BLaER1 (cell line): ENCODE measurements around the gene PTPRG.

ENCODE experiments used
- H3K27ac ChIP-seq: shearing (Covaris generic); formaldehyde crosslinking; 2 replicates; pipeline ENCODE4 v1.8.1; 2022
- H3K27me3 ChIP-seq: shearing (Covaris generic); formaldehyde crosslinking; 2 replicates; pipeline ENCODE4 v1.8.1; 2022
- H3K36me3 ChIP-seq: shearing (Covaris generic); formaldehyde crosslinking; 2 replicates; pipeline ENCODE4 v1.8.1; 2022
- H3K4me1 ChIP-seq: shearing (Covaris generic); formaldehyde crosslinking; 2 replicates; pipeline ENCODE4 v1.8.1; 2022
- H3K4me2 ChIP-seq: shearing (Covaris generic); formaldehyde crosslinking; 2 replicates; pipeline ENCODE4 v1.8.1; 2022
- H3K4me3 ChIP-seq: shearing (Covaris generic); formaldehyde crosslinking; 2 replicates; pipeline ENCODE4 v1.8.1; 2022
- H3K9ac ChIP-seq: shearing (Covaris generic); formaldehyde crosslinking; 2 replicates; pipeline ENCODE4 v1.8.1; 2022
- H3K9me3 ChIP-seq: shearing (Covaris generic); formaldehyde crosslinking; 2 replicates; pipeline ENCODE4 v1.8.1; 2022
- H4K20me1 ChIP-seq: shearing (Covaris generic); formaldehyde crosslinking; 2 replicates; pipeline ENCODE4 v1.8.1; 2022
- Cebpa-rat ChIP-seq: shearing (Covaris generic); IDR thresholded peaks from 2 replicates; pipeline ENCODE4 v1.8.1; 2022

Gene PTPRG

DNA sequence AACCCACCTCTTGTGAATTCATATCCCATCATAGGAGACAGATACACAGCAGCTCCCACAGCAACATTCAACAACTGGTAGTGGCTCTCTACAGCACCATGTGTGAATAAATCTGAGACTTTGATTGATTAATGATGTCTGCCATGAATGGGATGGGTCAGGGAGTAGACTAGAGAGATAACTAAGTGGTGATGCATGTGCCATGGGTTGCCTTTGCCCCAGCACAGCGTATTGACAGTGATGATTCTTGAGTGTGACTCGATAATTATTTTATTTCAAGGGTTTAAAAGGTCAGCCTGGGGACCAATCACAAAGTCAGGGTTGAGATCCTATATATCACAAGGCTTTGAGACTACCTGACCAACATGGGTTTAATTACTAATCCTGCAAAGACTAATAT lies 295.9 kb downstream of the PTPRG start:
- H3K9ac ChIP-seq: no peak overlapping the region
- no peaks in the 10 kb centered on the region for H3K9me3 ChIP-seq
- TF ChIP-seq Cebpa-rat: no peak
- no peaks in the 10 kb centered on the region for H3K36me3 ChIP-seq
- no peaks in the 10 kb centered on the region for H4K20me1 ChIP-seq
- peaks cover 11% of the 10 kb centered on the region; the same call in 1 of the 2 replicates for H3K4me1 ChIP-seq
- no peak overlapping the region for H3K4me3 ChIP-seq
- H3K27me3 ChIP-seq: no peaks in the 10 kb centered on the region
- H3K4me2 ChIP-seq: no peak overlapping the region
- no peak overlapping the region for H3K27ac ChIP-seq

- no peak overlapping the region for H3K4me3 ChIP-seq
- TF ChIP-seq Cebpa-rat: no peak
- H3K4me2 ChIP-seq: no peak overlapping the region
- H4K20me1 ChIP-seq: no peaks in the 10 kb centered on the region
- no peak overlapping the region for H3K27ac ChIP-seq
- H3K9me3 ChIP-seq: no peaks in the 10 kb centered on the region
- no peaks in the 10 kb centered on the region for H3K27me3 ChIP-seq
- H3K36me3 ChIP-seq: no peaks in the 10 kb centered on the region
- no peak overlapping the region for H3K9ac ChIP-seq
- peaks cover 11% of the 10 kb centered on the region; the same call in 1 of the 2 replicates for H3K4me1 ChIP-seq
These were observed 296.7 kb downstream of the PTPRG start for GRCh38 chr3:61858054-61858453.

GRCh38 chr3:61861410-61861809 lies 300.0 kb downstream of the PTPRG start:
- Histone ChIP-seq H3K4me1 (peaks cover 19% of the 10 kb centered on the region), H3K4me2 (no peak overlapping the region), H3K9ac (no peak overlapping the region), H3K4me3 (no peak overlapping the region), H3K9me3 (no peaks in the 10 kb centered on the region), H3K27ac (no peak overlapping the region), H3K36me3 (no peaks in the 10 kb centered on the region), H3K27me3 (no peaks in the 10 kb centered on the region), H4K20me1 (0 out of 2 replicates have a peak, but pooled peaks cover 4% of the 10 kb centered on the region)
- no peak for TF ChIP-seq Cebpa-rat

- TF ChIP-seq Cebpa-rat: no peak
- 0 out of 2 replicates have a peak, but pooled peaks cover 4% of the 10 kb centered on the region for H4K20me1 ChIP-seq
- H3K27me3 ChIP-seq: no peaks in the 10 kb centered on the region
- no peak overlapping the region for H3K4me3 ChIP-seq
- peaks cover 19% of the 10 kb centered on the region for H3K4me1 ChIP-seq
- H3K27ac ChIP-seq: no peak overlapping the region
- no peak overlapping the region for H3K9ac ChIP-seq
- no peaks in the 10 kb centered on the region for H3K9me3 ChIP-seq
- no peak overlapping the region for H3K4me2 ChIP-seq
- H3K36me3 ChIP-seq: no peaks in the 10 kb centered on the region
These were observed 301.4 kb downstream of the PTPRG start for GRCh38 chr3:61862614-61863289.

GRCh38 chr3:61863579-61863978 lies 302.2 kb downstream of the PTPRG start:
- H3K36me3 ChIP-seq: no peaks in the 10 kb centered on the region
- no peak overlapping the region for H3K4me2 ChIP-seq
- 0 out of 2 replicates have a peak, but pooled peaks cover 4% of the 10 kb centered on the region for H4K20me1 ChIP-seq
- peaks cover 19% of the 10 kb centered on the region for H3K4me1 ChIP-seq
- TF ChIP-seq Cebpa-rat: no peak
- no peak overlapping the region for H3K4me3 ChIP-seq
- no peak overlapping the region for H3K9ac ChIP-seq
- H3K27ac ChIP-seq: no peak overlapping the region
- no peaks in the 10 kb centered on the region for H3K27me3 ChIP-seq
- no peaks in the 10 kb centered on the region for H3K9me3 ChIP-seq

DNA sequence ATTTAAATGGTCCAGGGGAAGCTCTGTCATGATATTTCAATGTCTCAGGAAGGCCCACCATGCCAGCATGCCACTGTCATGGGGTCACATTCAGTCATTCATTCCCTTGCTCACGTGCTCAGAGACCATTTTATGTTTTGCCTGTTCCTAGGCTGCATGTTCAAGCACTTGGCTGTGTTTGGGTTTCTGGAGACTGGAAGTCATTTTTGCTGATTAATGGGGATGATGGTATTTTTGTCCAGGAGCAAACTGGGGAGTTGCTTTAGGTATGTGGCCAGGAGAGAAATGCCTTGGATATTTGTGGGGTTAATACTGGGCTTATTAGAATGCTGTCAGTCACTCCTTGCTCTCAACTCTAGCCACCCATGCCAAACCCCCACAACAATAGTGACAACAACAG lies 303.5 kb downstream of the PTPRG start:
- Histone ChIP-seq H3K4me2 (no peak overlapping the region), H3K4me3 (no peak overlapping the region), H3K9ac (no peak overlapping the region), H4K20me1 (0 out of 2 replicates have a peak, but pooled peaks cover 4% of the 10 kb centered on the region), H3K36me3 (no peaks in the 10 kb centered on the region), H3K9me3 (no peaks in the 10 kb centered on the region), H3K27me3 (no peaks in the 10 kb centered on the region), H3K27ac (no peak overlapping the region), H3K4me1 (peaks cover 19% of the 10 kb centered on the region)
- no peak for TF ChIP-seq Cebpa-rat

DNA sequence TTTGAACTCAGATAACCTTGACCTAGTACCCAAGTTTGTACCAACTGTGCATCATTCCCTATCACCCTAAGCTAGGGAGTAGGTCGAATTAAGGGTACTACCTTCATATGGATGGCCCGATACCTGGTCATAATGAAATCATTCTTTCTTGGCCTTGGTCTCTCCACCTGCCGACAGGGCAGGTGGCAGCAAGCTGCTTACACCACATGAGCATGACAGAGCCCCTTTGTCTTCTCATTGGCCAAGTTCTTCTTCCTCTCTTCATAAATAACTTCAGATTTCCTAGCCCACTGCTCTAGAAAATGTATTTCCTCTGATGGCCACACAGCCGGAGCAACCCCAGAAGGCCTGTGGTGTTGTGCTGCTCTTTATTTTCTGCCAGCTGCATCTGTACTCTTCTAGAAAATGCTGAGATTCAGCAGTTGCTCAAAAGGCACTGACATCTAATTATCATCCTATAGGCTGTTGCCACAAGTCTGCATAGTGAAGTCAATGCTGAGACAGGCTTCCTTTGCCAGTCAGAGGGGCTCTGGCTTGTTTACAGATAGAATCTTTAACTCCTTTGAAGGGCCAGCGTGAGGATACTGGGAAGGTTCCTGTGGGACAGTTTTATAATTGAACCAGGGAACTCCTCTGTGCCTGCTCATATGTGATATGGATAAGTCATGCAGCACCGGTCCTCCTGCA lies 304.2 kb downstream of the PTPRG start:
- no peak overlapping the region for H3K4me3 ChIP-seq
- no peak overlapping the region for H3K27ac ChIP-seq
- no peaks in the 10 kb centered on the region for H3K27me3 ChIP-seq
- H3K4me1 ChIP-seq: peaks cover 19% of the 10 kb centered on the region
- no peak overlapping the region for H3K9ac ChIP-seq
- no peaks in the 10 kb centered on the region for H3K36me3 ChIP-seq
- no peaks in the 10 kb centered on the region for H3K9me3 ChIP-seq
- H4K20me1 ChIP-seq: 0 out of 2 replicates have a peak, but pooled peaks cover 4% of the 10 kb centered on the region
- no peak for TF ChIP-seq Cebpa-rat
- H3K4me2 ChIP-seq: peak overlapping the region; percentile 15; the same call in 1 of the 2 replicates

GRCh38 chr3:61866153-61866542 lies 304.8 kb downstream of the PTPRG start:
- Histone ChIP-seq H3K27ac (no peak overlapping the region), H3K9ac (no peak overlapping the region), H3K27me3 (no peaks in the 10 kb centered on the region), H3K9me3 (no peaks in the 10 kb centered on the region), H3K36me3 (no peaks in the 10 kb centered on the region), H3K4me1 (peaks cover 16% of the 10 kb centered on the region), H3K4me3 (no peak overlapping the region), H3K4me2 (peak overlapping the region; percentile 15; the same call in 1 of the 2 replicates), H4K20me1 (0 out of 2 replicates have a peak, but pooled peaks cover 4% of the 10 kb centered on the region)
- no peak for TF ChIP-seq Cebpa-rat

DNA sequence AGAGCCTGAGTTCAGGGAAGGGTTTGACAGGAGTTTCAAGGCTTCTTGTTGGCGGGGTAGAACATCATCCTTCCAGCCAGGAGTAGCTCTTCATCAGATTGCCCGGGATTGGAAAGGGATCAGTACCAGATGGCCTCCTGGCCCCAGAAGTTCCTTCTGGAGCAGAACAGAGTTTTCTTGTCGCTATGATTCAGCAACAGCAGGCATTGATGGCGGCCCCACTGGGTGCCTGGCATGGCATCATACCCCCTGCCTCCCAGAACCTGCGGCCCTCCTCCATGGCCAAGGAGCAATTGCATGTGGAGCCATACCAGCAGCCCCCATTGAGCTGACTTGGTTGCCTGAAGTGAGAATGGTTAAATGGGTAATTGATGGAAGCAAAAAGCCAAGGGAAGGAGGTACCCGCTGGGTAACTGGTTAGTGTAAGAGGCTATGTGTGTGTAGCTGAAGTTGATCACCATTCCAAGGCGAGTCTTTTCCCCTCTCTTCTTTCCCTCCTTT lies 305.6 kb downstream of the PTPRG start:
- no peak overlapping the region for H3K4me2 ChIP-seq
- no peak overlapping the region for H3K4me3 ChIP-seq
- H3K36me3 ChIP-seq: no peaks in the 10 kb centered on the region
- H3K27me3 ChIP-seq: no peaks in the 10 kb centered on the region
- H3K9me3 ChIP-seq: no peaks in the 10 kb centered on the region
- peaks cover 12% of the 10 kb centered on the region for H3K4me1 ChIP-seq
- no peak overlapping the region for H3K9ac ChIP-seq
- H3K27ac ChIP-seq: no peak overlapping the region
- 0 out of 2 replicates have a peak, but pooled peaks cover 4% of the 10 kb centered on the region for H4K20me1 ChIP-seq
- no peak for TF ChIP-seq Cebpa-rat

DNA sequence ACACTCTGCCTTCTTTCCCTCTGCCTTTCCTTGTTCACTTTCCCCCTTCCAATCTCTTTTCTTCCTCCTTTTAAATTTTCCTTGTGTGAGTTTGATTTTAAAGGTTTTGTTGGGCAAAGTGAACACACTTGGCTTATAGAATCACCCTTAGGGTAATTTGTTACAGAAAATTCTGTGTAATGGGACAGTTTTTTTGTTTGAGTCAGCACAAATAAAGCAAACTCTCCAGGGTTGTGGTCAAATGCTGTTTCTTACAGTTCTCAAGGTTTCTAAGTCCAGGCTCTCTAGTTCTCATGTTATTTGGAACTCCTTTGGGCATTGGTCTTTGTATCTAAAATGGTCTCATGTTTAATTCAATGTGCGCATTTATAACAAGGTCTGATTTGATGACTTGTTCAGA lies 307.1 kb downstream of the PTPRG start:
- no peak for TF ChIP-seq Cebpa-rat
- Histone ChIP-seq H4K20me1 (0 out of 2 replicates have a peak, but pooled peaks cover 2% of the 10 kb centered on the region), H3K4me3 (no peak overlapping the region), H3K9me3 (no peaks in the 10 kb centered on the region), H3K36me3 (no peaks in the 10 kb centered on the region), H3K4me2 (no peak overlapping the region), H3K27ac (no peak overlapping the region), H3K9ac (no peak overlapping the region), H3K4me1 (peaks cover 12% of the 10 kb centered on the region), H3K27me3 (no peaks in the 10 kb centered on the region)
